Measurements from ENCODE around the gene RAB23.

The RAB23 gene

DNA sequence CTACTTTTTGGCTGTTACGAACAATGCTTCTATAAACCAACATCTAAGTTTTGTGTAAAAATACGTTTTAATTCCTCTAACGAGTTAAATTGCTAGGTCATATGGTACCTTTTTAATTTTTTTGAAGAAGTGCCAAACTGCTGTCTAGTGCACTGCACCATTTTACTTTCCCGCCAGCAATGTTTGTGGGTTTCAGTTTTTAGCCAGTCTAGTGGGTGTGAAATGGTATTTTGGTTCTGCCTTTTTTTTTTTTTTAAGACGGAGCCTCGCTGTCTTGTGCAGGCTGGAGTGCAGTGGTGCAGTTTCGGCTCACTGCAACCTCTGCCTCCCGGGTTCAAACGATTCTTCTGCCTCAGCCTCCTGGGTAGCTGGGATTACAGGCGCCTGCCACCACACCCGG is 84.1 kb downstream of the RAB23 start:
- ChIA-PET POLR2A (no interaction called here), CTCF (no interaction called here)
- no peak for DNase-seq (ENCODE audit: extremely low spot score)
- TF ChIP-seq, protein P1, sequence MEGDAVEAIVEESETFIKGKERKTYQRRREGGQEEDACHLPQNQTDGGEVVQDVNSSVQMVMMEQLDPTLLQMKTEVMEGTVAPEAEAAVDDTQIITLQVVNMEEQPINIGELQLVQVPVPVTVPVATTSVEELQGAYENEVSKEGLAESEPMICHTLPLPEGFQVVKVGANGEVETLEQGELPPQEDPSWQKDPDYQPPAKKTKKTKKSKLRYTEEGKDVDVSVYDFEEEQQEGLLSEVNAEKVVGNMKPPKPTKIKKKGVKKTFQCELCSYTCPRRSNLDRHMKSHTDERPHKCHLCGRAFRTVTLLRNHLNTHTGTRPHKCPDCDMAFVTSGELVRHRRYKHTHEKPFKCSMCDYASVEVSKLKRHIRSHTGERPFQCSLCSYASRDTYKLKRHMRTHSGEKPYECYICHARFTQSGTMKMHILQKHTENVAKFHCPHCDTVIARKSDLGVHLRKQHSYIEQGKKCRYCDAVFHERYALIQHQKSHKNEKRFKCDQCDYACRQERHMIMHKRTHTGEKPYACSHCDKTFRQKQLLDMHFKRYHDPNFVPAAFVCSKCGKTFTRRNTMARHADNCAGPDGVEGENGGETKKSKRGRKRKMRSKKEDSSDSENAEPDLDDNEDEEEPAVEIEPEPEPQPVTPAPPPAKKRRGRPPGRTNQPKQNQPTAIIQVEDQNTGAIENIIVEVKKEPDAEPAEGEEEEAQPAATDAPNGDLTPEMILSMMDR (IDR thresholded peaks at IDR 0.05; ENCODE audit: control extremely low read depth, extremely low read depth, low read depth, missing control alignments) = no peak

DNA sequence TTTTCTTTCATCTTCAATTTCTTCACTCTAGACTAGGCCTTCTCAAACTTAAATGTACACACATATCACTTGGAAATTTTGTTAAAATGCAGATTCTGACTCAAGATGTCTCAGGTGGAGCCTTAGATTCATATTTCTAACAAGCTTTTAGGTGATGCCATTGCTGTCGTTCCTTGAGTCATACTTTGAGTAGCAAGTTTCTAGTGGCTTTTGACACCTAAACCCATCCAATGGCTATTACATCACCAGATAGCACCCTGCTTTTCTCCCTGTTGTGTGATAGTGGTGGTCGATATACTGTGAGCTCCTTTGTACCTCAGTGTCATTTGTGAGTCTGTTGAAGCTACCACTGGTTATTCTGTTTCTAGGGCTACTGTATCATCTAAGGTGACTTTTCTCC is 84.8 kb downstream of the RAB23 start:
- no peak for DNase-seq (ENCODE audit: extremely low spot score)
- TF ChIP-seq, protein P1 (IDR thresholded peaks at IDR 0.05; ENCODE audit: control extremely low read depth, extremely low read depth, low read depth, missing control alignments) = no peak
- POLR2A ChIA-PET = no interaction called here
- CTCF ChIA-PET = no interaction called here
